ENCODE results near the gene STAMBP. TPM values are rescaled to one million over a fixed set of nuclear protein-coding genes. Genes with fewer than 3 reads are reported as not detected.

The STAMBP gene
- total and polyA plus RNA-seq, 9 of the 15 experiments (the other 6 are each of a cell fraction or from before 2014, with no cell fraction given), result 36.9 to 75.2 (median 48.8) TPM

DNA sequence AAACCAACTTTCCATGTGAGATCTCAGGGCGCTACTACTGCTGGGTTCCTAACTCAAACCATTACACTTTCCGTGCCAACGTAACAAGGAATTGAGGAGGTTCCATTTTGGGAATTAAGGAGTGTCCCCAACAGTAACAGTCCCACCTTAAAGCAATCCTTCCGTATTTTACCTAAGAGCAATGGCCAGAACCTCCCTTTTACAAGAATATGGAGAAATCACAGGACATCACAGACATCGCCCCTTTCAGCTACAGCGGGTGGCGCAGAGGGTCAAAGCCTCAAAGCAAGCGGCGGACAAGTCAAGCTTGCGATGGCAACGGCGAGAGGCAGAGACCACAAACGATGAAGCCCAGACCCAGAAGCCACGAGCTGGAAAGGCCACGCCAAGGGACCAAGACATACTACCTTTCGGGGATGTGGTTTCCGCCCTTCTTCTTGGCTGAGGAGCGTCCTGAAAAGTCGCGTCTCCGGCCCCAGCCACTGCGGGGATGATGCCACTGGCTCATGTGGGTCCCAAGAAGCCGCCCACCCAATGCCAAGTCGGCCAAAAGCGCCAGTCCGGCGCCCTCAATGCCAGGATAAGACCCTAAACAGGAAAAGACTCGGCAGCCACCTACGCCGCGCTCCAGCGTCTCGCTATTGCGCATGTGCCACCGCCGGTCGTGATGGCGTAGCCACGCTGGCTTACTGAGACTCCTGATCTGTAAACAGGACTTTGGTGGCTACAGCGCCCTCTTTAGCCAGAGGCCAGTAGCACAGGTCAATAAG lies 49.1 kb upstream of the STAMBP start, which contains the start of gene DUSP11 (continued):
- TF ChIP-seq CAMTA2 (CRISPR knock-in tag; conservative IDR thresholded peaks at IDR 0.05), result no peak
- TF ChIP-seq RBM14 (IDR thresholded peaks at IDR 0.05; ENCODE audit: borderline replicate concordance, insufficient read depth, low read depth, low read length), result no peak
- no peak for TF ChIP-seq MAFF (IDR thresholded peaks at IDR 0.05; ENCODE audit: low read length)
- TF ChIP-seq ZNF507 (tag; conservative IDR thresholded peaks at IDR 0.05), result no peak
- no peak for TF ChIP-seq ZBTB1 (CRISPR knock-in tag; IDR thresholded peaks at IDR 0.05; ENCODE audit: borderline replicate concordance, low read depth)
- TF ChIP-seq CXXC5 (CRISPR knock-in tag; IDR thresholded peaks at IDR 0.05), result peak; percentile 68
- no peak for TF ChIP-seq E2F5 (CRISPR knock-in tag; IDR thresholded peaks at IDR 0.05)
- peak; percentile 40 for TF ChIP-seq ETV5 (CRISPR knock-in tag; IDR thresholded peaks at IDR 0.05; ENCODE audit: low read depth)
- peak; percentile 58; the same call in 1 of the 2 replicates for TF ChIP-seq ZBTB12 (CRISPR knock-in tag; IDR thresholded peaks at IDR 0.05)
- TF ChIP-seq FOXP4 (CRISPR knock-in tag; IDR thresholded peaks at IDR 0.05; ENCODE audit: borderline replicate concordance), result 0 out of 2 replicates have a peak, but pooled peaks have one; percentile 23
- TF ChIP-seq ZFP30 (CRISPR knock-in tag; IDR thresholded peaks at IDR 0.05; ENCODE audit: borderline replicate concordance), result no peak
- TF ChIP-seq ETV6 (IDR thresholded peaks at IDR 0.05; ENCODE audit: borderline replicate concordance in 1 of 2, low read depth in 2 of 2, low read length in 1 of 2), result no peak
- TF ChIP-seq ETV6 (CRISPR knock-in tag; IDR thresholded peaks at IDR 0.05; ENCODE audit: borderline replicate concordance), result no peak
- peak; percentile 97; the same call in 1 of the 2 replicates for TF ChIP-seq PHF8 (IDR thresholded peaks at IDR 0.05; ENCODE audit: borderline replicate concordance, low read length)
- TF ChIP-seq TBL1XR1 (IDR thresholded peaks at IDR 0.05; ENCODE audit: low read length in 2 of 2), result peak in 1 of 2 experiments; percentile 38; a peak in 1 of 4 replicates
- TF ChIP-seq LEF1 (IDR thresholded peaks at IDR 0.05), result no peak
- no peak for TF ChIP-seq NFIC (IDR thresholded peaks at IDR 0.05)
- no peak for TF ChIP-seq BACH1 (tag; IDR thresholded peaks at IDR 0.05)
- peak; percentile 85 for TF ChIP-seq POLR2AphosphoS5 (IDR thresholded peaks at IDR 0.05; ENCODE audit: control insufficient read depth, insufficient read depth, low read depth, low read length)
- no peak for TF ChIP-seq ZNF23 (CRISPR knock-in tag; IDR thresholded peaks at IDR 0.05)
- no peak for TF ChIP-seq IRF1 (CRISPR knock-in tag; IDR thresholded peaks at IDR 0.05; ENCODE audit: borderline replicate concordance)
